ENCODE results near the gene SSH2.

GRCh38 chr17:29909236-29910003 is 20.6 kb downstream of the SSH2 start:
- TF ChIP-seq CTCF (conservative IDR thresholded peaks at IDR 0.05) (no peak), EZH2 (IDR thresholded peaks at IDR 0.05; ENCODE audit: low read depth) (no peak)
